Lower lobe of right lung (tissue), 2 donors: ENCODE results near the gene NRP1. TPM values are rescaled to one million over a fixed set of nuclear protein-coding genes. Genes with fewer than 3 reads are reported as not detected.

Experiments used
- ATAC-seq, 2 donors: fragments of 200-7000 bp; cut with Tn5 transposase; one replicate each; pipeline ENCODE4 v1.9.1; 2020 to 2022; ENCODE audit warnings: mild to moderate bottlenecking in 2 of 2, moderate library complexity in 2 of 2
- DNase-seq: peaks from one replicate; pipeline ENCODE4 v3.0.0-alpha.2; 2020
- H3K27ac ChIP-seq: fragments of 200-600 bp; one replicate; pipeline ENCODE4 v1.8.0; 2022
- H3K27me3 ChIP-seq: fragments of 200-600 bp; one replicate; pipeline ENCODE4 v1.8.0; 2022; ENCODE audit warnings: low read depth
- H3K36me3 ChIP-seq: fragments of 200-600 bp; one replicate; pipeline ENCODE4 v1.8.0; 2022; ENCODE audit warnings: mild to moderate bottlenecking
- H3K4me1 ChIP-seq: fragments of 200-600 bp; one replicate; pipeline ENCODE4 v1.8.0; 2022
- H3K4me3 ChIP-seq: fragments of 200-600 bp; one replicate; pipeline ENCODE4 v1.8.0; 2022; ENCODE audit warnings: mild to moderate bottlenecking
- H3K9me3 ChIP-seq: fragments of 200-600 bp; one replicate; pipeline ENCODE4 v1.8.0; 2022
- intact Hi-C: fragments of 100-400 bp; cut with DNase I; formaldehyde crosslinking; loops from one replicate; pipeline ENCODE4 v1.11.0; 2022
- total RNA-seq: library from RNA; stranded (reverse); fragmentation: NEBNext Ultra II Directional; extraction: Animal tissue kit (Norgen Biotek cat#: 25700); gene quantifications from one replicate; pipeline ENCODE4 v1.2.1, GENCODE V29; 2021
- TF ChIP-seq, protein P1 (sequence below): fragments of 200-600 bp; IDR thresholded peaks from one replicate; pipeline ENCODE4 v1.8.0; 2022; ENCODE audit warnings: antibody characterized with exemption, mild to moderate bottlenecking
- donor health status: DM: no; HTN: yes; CAD: no; lungs with severe emphysema.

The NRP1 gene
- total RNA-seq, 1 donor from 2014 or later: 127 TPM

DNA sequence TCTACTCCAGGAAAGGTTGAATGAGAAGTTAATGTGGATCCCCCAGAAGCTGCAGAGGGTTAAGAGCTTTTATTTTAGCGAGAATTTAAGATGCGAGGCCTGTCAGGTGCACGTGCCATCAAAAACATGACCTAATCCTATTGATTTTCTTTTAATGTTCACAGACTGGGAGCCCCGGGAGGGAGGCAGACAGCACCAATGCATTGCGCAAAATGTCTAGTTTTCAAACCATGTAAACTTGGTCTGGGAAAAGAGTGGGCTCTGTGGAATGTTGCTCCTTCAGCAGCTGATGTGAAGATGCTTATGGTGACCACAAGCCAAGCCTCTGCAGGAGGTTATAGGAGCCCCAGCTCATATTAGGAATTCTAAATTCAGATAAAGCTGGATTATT, 204.5 kb downstream of the NRP1 start:
- Histone ChIP-seq H3K36me3 (no peaks in the 10 kb centered on the region), H3K27me3 (no peaks in the 10 kb centered on the region), H3K4me3 (no peak overlapping the region), H3K9me3 (no peaks in the 10 kb centered on the region), H3K27ac (no peak overlapping the region), H3K4me1 (peaks cover 40% of the 10 kb centered on the region)
- DNase-seq: no peak
- no peak for ATAC-seq
- intact Hi-C loops: no loop called here
- TF ChIP-seq, protein P1, sequence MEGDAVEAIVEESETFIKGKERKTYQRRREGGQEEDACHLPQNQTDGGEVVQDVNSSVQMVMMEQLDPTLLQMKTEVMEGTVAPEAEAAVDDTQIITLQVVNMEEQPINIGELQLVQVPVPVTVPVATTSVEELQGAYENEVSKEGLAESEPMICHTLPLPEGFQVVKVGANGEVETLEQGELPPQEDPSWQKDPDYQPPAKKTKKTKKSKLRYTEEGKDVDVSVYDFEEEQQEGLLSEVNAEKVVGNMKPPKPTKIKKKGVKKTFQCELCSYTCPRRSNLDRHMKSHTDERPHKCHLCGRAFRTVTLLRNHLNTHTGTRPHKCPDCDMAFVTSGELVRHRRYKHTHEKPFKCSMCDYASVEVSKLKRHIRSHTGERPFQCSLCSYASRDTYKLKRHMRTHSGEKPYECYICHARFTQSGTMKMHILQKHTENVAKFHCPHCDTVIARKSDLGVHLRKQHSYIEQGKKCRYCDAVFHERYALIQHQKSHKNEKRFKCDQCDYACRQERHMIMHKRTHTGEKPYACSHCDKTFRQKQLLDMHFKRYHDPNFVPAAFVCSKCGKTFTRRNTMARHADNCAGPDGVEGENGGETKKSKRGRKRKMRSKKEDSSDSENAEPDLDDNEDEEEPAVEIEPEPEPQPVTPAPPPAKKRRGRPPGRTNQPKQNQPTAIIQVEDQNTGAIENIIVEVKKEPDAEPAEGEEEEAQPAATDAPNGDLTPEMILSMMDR: no peak

GRCh38 chr10:33129141-33129995, 205.1 kb downstream of the NRP1 start:
- ATAC-seq: peak in 1 of 2 donors; percentile 20
- peak overlapping the region; percentile 13 for H3K27ac ChIP-seq

DNA sequence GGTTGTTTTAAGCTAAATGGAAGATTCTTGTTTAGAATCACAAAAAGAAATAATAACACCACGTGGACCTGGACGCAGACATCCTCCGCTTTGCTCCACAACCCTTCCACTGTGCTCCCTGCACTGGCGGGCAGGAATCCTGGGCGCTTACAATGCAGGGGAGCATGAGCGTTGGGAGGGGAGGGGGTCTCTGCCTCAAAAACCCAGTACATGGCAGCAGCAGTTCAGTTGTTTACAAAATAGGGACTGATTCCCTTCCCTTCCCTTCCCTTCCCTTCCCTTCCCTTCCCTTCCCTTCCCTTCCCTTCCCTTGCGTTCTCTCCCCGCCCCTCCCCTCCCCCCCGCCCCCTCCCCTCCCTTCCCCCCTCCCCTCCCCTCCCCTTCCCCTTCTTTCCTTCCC, 206.8 kb downstream of the NRP1 start:
- DNase-seq (no peak), ATAC-seq (no peak)
- intact Hi-C loops: no loop called here
- no peaks in the 10 kb centered on the region for H3K36me3 ChIP-seq
- H3K4me3 ChIP-seq: no peak overlapping the region
- peaks cover 38% of the 10 kb centered on the region for H3K4me1 ChIP-seq
- TF ChIP-seq, protein P1: no peak
- H3K9me3 ChIP-seq: no peaks in the 10 kb centered on the region
- H3K27me3 ChIP-seq: no peaks in the 10 kb centered on the region
- H3K27ac ChIP-seq: no peak overlapping the region

More at GRCh38 chr10:33129141-33129995, 205.1 kb downstream of the NRP1 start:
- TF ChIP-seq, protein P1: no peak
- no peaks in the 10 kb centered on the region for H3K36me3 ChIP-seq
- H3K4me1 ChIP-seq: peaks cover 45% of the 10 kb centered on the region
- H3K4me3 ChIP-seq: no peak overlapping the region
- intact Hi-C loops: no loop called here
- no peak for DNase-seq
- no peaks in the 10 kb centered on the region for H3K27me3 ChIP-seq
- no peaks in the 10 kb centered on the region for H3K9me3 ChIP-seq
